ENCODE data around the gene USP10.

The USP10 gene

GRCh38 chr16:84752600-84752999, 52.8 kb downstream of the USP10 start:
- TF ChIP-seq CTCF (conservative IDR thresholded peaks at IDR 0.05; ENCODE audit: low read length): no peak
- DNase-seq (ENCODE audit: low read depth): no peak
- no peak overlapping the region for H3K4me3 ChIP-seq (ENCODE audit: low read length)

- H3K4me3 ChIP-seq (ENCODE audit: low read length): no peak overlapping the region
- DNase-seq (ENCODE audit: low read depth): no peak
- TF ChIP-seq CTCF (conservative IDR thresholded peaks at IDR 0.05; ENCODE audit: low read length): no peak
These were observed 53.9 kb downstream of the USP10 start for GRCh38 chr16:84753412-84754326.

- DNase-seq (ENCODE audit: low read depth): peak; percentile 88
- no peak overlapping the region for H3K4me3 ChIP-seq (ENCODE audit: low read length)
These were observed 54.6 kb downstream of the USP10 start for GRCh38 chr16:84754353-84754856.

GRCh38 chr16:84754956-84755672, 55.3 kb downstream of the USP10 start:
- TF ChIP-seq CTCF (conservative IDR thresholded peaks at IDR 0.05; ENCODE audit: low read length): no peak
- DNase-seq (ENCODE audit: low read depth): no peak
- H3K4me3 ChIP-seq (ENCODE audit: low read length): no peak overlapping the region

More at GRCh38 chr16:84754353-84754856, 54.6 kb downstream of the USP10 start:
- peak; percentile 89 for TF ChIP-seq CTCF (conservative IDR thresholded peaks at IDR 0.05; ENCODE audit: low read length)

GRCh38 chr16:84756830-84757229, 57.0 kb downstream of the USP10 start:
- TF ChIP-seq CTCF (conservative IDR thresholded peaks at IDR 0.05; ENCODE audit: low read length): no peak
- no peak overlapping the region for H3K4me3 ChIP-seq (ENCODE audit: low read length)
- DNase-seq (ENCODE audit: low read depth): no peak

GRCh38 chr16:84758627-84759026, 58.8 kb downstream of the USP10 start:
- no peak for TF ChIP-seq CTCF (conservative IDR thresholded peaks at IDR 0.05; ENCODE audit: low read length)
- no peak for DNase-seq (ENCODE audit: low read depth)
- H3K4me3 ChIP-seq (ENCODE audit: low read length): no peak overlapping the region
